Uterus (tissue), 4 donors: ENCODE results near the gene MELK. TPM values are rescaled to one million over a fixed set of nuclear protein-coding genes. Genes with fewer than 3 reads are reported as not detected.

Source experiments
- DNase-seq, 2 donors: peaks; one replicate each; pipeline ENCODE4 v3.0.0-alpha.2; 2019 to 2020
- H3K27ac ChIP-seq, 2 donors: fragments of 200-600 bp; sonication (generic); 1 replicate in 1 of 2; 2 replicates in 1 of 2; pipeline ENCODE4 v1.5.1; 2016 to 2018
- H3K27me3 ChIP-seq, 2 donors: fragments of 200-600 bp; sonication (generic); one replicate each; pipeline ENCODE4 v1.5.1; 2018 to 2019; ENCODE audit warnings: control low read depth in 1 of 2
- H3K36me3 ChIP-seq, 2 donors: fragments of 200-600 bp; sonication (generic); one replicate each; pipeline ENCODE4 v1.5.1; 2019; ENCODE audit warnings: control low read depth in 1 of 2
- H3K4me1 ChIP-seq, 2 donors: fragments of 200-600 bp; sonication (generic); one replicate each; pipeline ENCODE4 v1.5.1; 2018 to 2019; ENCODE audit warnings: control low read depth in 1 of 2
- H3K4me3 ChIP-seq, 2 donors: fragments of 200-600 bp; sonication (generic); 1 replicate in 1 of 2; 2 replicates in 1 of 2; pipeline ENCODE4 v1.5.1; 2018 to 2019; ENCODE audit warnings: mild to moderate bottlenecking in 1 of 2
- H3K9me3 ChIP-seq, 2 donors: fragments of 200-600 bp; sonication (generic); one replicate each; pipeline ENCODE4 v1.5.1; 2019; ENCODE audit warnings: control low read depth in 1 of 2
- CTCF ChIP-seq, 4 experiments: fragments of 200-600 bp in 2 of 4; fragments of 450-650 bp in 2 of 4; sonication (generic) in 2 of 4; IDR thresholded peaks; one replicate each; pipeline ENCODE4 v1.5.1; 2016 to 2019; ENCODE audit warnings: antibody characterized with exemption in 4 of 4, mild to moderate bottlenecking in 2 of 4, moderate library complexity in 1 of 4
- POLR2A ChIP-seq, 2 donors: fragments of 450-650 bp; IDR thresholded peaks; one replicate each; pipeline ENCODE4 v1.6.1; 2016; ENCODE audit warnings: antibody characterized with exemption in 2 of 2, mild to moderate bottlenecking in 1 of 2, moderate library complexity in 1 of 2
- intact Hi-C: fragments of 100-400 bp; cut with DNase I; formaldehyde crosslinking; loops from one replicate; pipeline ENCODE4 v1.15.1; 2023; ENCODE audit warnings: low total_unique reads
- total RNA-seq, 4 donors: library from RNA; depleted of rRNA in 3 of 4; stranded (reverse); fragments of >200 nt in 3 of 4; gene quantifications; one replicate each; pipeline versions ENCODE4 v1.1.0 to v1.2.4, GENCODE V29; 2014 to 2023
- donor health status: DM: yes; HTN: yes; CAD: no.

Gene MELK
- total RNA-seq, 4 donors from 2014 or later: 21.4 TPM; not detected in 3

DNA sequence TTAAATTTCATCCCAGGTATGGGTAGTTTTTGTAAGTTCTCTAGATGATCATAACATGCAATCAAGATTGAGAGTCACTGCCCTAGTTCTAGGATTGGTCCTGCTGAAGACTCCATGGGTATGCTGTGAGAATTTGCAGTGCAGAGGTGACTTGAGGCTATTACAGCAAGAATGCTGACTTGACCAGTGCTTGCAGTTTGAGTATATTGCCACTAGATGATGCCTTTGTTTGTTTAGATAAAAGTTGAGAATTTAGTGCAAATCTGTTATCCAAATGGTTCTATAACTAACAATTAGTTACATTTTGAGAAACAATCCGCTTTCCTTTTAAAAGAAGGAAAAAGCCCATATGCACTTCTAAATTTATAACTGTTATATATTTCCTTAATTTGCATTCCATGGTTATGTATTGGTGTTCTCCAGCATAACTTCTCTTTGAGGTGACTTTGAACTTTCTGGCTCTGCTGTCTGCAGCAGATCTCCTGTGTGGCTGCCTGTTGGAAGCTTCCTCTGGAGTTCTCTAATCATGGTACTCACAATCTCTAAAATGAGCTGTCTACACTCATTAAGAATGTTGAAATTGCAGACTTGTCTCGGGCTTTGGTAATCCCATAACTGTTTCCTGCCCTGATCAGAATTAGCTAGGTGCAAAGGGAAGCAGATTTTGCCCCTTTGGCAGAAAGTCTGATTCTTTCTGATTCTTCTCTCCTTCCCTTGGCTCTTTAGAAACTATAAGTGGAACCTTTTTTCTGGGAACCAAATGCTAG, 24.9 kb downstream of the MELK start:
- Histone ChIP-seq H3K4me3 (no peak overlapping the region), H3K27me3 (no peaks in the 10 kb centered on the region), H3K27ac (no peak overlapping the region), H3K36me3 (no peaks in the 10 kb centered on the region), H3K9me3 (no peaks in the 10 kb centered on the region), H3K4me1 (no peaks in the 10 kb centered on the region)
- intact Hi-C loops: no loop called here
- DNase-seq: no peak
- no peak for TF ChIP-seq POLR2A (IDR thresholded peaks at IDR 0.05)
- TF ChIP-seq CTCF (IDR thresholded peaks at IDR 0.05): no peak

- Histone ChIP-seq H3K9me3 (no peaks in the 10 kb centered on the region), H3K36me3 (no peaks in the 10 kb centered on the region), H3K27me3 (no peaks in the 10 kb centered on the region), H3K27ac (no peak overlapping the region), H3K4me3 (no peak overlapping the region), H3K4me1 (no peaks in the 10 kb centered on the region)
- TF ChIP-seq POLR2A (IDR thresholded peaks at IDR 0.05) (no peak), CTCF (IDR thresholded peaks at IDR 0.05) (no peak)
- intact Hi-C loops: no loop called here
- DNase-seq: no peak
Measured at GRCh38 chr9:36598273-36598672, 25.6 kb downstream of the MELK start.

DNA sequence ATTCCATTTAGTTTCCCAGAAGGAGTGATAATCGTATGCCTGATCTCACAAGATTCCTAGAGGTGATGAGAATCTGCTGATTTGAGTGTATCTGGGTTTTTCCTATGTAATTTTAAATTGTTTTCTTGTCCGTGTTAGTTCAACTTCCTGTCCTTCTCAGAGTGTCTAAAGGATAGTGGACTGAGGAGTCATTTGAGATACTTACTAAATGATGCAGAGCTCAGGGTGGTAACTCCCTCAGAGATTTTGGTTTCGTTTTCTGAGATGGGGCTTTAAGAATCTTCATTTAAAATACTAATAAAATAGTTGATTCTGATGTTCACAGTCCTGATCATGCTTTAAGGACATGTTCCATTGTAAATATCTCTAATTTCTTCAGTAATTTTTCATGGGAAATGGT, 30.3 kb downstream of the MELK start:
- Histone ChIP-seq H3K27me3 (no peaks in the 10 kb centered on the region), H3K4me3 (no peak overlapping the region), H3K36me3 (no peaks in the 10 kb centered on the region), H3K9me3 (no peaks in the 10 kb centered on the region), H3K4me1 (no peaks in the 10 kb centered on the region), H3K27ac (no peak overlapping the region)
- no peak for DNase-seq
- TF ChIP-seq CTCF (IDR thresholded peaks at IDR 0.05): no peak
- intact Hi-C loops: no loop called here

DNA sequence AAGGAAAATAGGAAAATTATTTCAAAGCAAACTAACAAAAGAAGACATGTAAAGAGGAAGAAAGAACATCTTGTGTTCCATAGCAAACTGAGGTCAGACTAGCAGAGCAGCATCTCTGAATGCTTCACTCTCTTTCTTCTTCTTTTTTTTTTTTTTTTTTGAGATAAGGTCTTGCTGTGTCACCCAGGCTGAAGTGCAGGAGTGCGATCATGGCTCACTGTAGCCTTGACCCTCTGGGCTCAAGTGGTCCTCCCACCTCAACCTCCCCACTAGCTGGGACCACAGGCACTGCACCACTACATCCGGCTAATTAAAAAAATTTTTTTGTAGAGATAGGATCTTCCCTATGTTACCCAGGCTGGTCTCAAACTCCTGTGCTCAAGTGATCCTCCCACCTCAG, 36.6 kb downstream of the MELK start:
- H3K4me1 ChIP-seq: no peaks in the 10 kb centered on the region
- H3K27ac ChIP-seq: no peak overlapping the region
- no peak for TF ChIP-seq CTCF (IDR thresholded peaks at IDR 0.05)
- TF ChIP-seq POLR2A (IDR thresholded peaks at IDR 0.05): no peak
- H3K4me3 ChIP-seq: no peak overlapping the region
- intact Hi-C loops: no loop called here
- no peak for DNase-seq
- no peaks in the 10 kb centered on the region for H3K27me3 ChIP-seq
- no peaks in the 10 kb centered on the region for H3K36me3 ChIP-seq
- H3K9me3 ChIP-seq: no peaks in the 10 kb centered on the region

DNA sequence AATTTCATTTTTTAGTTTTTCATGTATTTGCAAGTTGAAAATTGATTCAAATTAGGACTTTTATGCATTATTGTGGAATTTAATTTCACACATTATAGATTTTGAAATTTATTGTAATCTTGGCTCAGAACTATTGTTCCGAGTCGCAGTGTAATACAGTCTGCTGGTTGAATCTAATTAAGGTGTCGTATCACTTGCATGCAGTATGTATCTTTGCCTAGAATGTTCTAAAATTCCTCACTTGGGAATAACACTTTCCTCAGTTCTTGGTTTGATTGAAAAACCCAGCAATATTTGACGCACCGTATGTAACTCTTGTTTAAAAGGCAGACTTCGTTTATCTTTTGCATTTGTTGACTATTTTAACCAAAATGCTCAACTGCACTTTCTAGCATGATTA, 49.4 kb downstream of the MELK start:
- no peak for DNase-seq
- TF ChIP-seq POLR2A (IDR thresholded peaks at IDR 0.05) (no peak), CTCF (IDR thresholded peaks at IDR 0.05) (no peak)
- H3K4me1 ChIP-seq: no peaks in the 10 kb centered on the region
- H3K27me3 ChIP-seq: no peaks in the 10 kb centered on the region
- no peaks in the 10 kb centered on the region for H3K9me3 ChIP-seq
- intact Hi-C loops: no loop called here
- H3K27ac ChIP-seq: no peak overlapping the region
- no peaks in the 10 kb centered on the region for H3K36me3 ChIP-seq
- H3K4me3 ChIP-seq: no peak overlapping the region
